Measurements from ENCODE around the gene PARD3.
"Not testable (repeated sequence)": the region's sequence is repeated elsewhere in the genome, so short reads cannot be mapped to it uniquely, and the experiment has no call there.

The PARD3 gene

DNA sequence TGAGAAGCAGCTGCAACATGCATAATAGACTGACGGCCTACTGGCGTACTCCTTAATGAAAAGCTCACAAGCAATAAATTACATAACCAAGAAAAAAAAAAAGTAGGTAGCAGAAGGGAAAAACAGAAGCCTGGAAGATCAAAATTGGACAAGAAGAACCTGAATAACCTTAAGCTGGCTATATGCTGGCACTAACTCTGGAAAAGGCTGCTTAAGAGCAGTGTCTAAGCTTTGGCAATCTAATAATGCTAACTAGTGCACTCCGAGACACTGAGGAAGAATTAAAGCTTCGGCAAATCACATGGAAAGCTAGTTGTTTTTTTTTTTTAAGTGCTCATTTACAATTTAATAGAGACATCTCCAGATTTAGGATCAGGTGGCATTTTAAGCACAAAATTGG is 441.9 kb downstream of the PARD3 start:
- H3K27ac ChIP-seq (ENCODE audit: low read depth, low read length, severe bottlenecking) = no peak overlapping the region
- no peaks in the 10 kb centered on the region for H3K9me3 ChIP-seq (ENCODE audit: control insufficient read depth, low read length)
- H3K36me3 ChIP-seq (ENCODE audit: control insufficient read depth, insufficient read depth, low read length) = peaks cover 13% of the 10 kb centered on the region
- H3K4me3 ChIP-seq (ENCODE audit: extremely low read depth, insufficient read depth, low read length, poor library complexity, severe bottlenecking) = no peak overlapping the region
- no peaks in the 10 kb centered on the region for H3K4me1 ChIP-seq (ENCODE audit: control insufficient read depth, insufficient read depth, low read length, poor library complexity, severe bottlenecking)
- no CpG with 5 or more reads among the region's 4 CpGs for WGBS, 2 experiments (ENCODE audit: insufficient coverage in 2 of 2)

DNA sequence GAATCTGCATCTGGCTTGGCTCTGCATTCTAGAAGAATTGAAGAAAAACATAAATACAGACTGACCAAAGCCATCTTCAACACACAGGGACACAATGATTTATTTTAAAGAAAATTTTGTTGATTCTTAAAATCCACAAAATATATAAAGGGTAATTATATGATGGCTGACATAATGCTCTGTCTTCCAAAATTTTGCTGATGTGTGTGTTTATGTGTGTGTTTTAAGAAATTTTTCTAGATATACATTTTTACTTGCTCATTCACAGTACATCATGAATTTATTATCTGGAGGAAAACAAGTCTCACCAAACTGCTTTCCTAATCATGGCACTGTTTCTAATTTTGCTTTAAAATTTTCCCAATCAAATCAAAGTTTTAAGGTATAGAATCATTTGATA is 442.6 kb downstream of the PARD3 start:
- Histone ChIP-seq H3K27ac (ENCODE audit: low read depth, low read length, severe bottlenecking) (no peak overlapping the region), H3K36me3 (ENCODE audit: control insufficient read depth, insufficient read depth, low read length) (peaks cover 13% of the 10 kb centered on the region), H3K9me3 (ENCODE audit: control insufficient read depth, low read length) (no peaks in the 10 kb centered on the region), H3K4me1 (ENCODE audit: control insufficient read depth, insufficient read depth, low read length, poor library complexity, severe bottlenecking) (no peaks in the 10 kb centered on the region), H3K4me3 (ENCODE audit: extremely low read depth, insufficient read depth, low read length, poor library complexity, severe bottlenecking) (no peak overlapping the region)

DNA sequence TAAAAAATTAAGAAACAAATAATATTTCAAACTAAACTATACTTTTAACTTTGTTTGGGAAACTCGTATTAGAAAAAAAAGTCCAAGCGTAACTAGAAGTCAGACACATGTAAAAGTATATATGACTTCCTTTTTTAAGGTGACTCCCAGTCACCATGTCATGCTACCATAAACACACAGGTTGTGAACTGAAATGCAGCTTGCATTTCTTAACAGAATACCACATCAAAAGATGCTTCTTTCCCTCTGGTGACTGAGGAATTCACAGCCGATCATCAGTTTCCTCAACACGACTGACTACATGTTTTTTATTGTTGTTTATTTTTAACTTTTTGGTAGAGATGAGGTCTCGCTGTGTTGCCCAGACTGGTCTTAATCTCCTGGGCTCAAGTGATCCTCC is 445.0 kb downstream of the PARD3 start:
- Histone ChIP-seq H3K36me3 (ENCODE audit: control insufficient read depth, insufficient read depth, low read length) (peaks cover 13% of the 10 kb centered on the region), H3K4me3 (ENCODE audit: extremely low read depth, insufficient read depth, low read length, poor library complexity, severe bottlenecking) (no peak overlapping the region), H3K27ac (ENCODE audit: low read depth, low read length, severe bottlenecking) (no peak overlapping the region), H3K9me3 (ENCODE audit: control insufficient read depth, low read length) (no peaks in the 10 kb centered on the region), H3K4me1 (ENCODE audit: control insufficient read depth, insufficient read depth, low read length, poor library complexity, severe bottlenecking) (no peaks in the 10 kb centered on the region)
- whole genome bisulfite sequencing, 2 experiments (ENCODE audit: insufficient coverage in 2 of 2) = 100% methylated on average over 1 to 2 of the region's 5 CpGs

DNA sequence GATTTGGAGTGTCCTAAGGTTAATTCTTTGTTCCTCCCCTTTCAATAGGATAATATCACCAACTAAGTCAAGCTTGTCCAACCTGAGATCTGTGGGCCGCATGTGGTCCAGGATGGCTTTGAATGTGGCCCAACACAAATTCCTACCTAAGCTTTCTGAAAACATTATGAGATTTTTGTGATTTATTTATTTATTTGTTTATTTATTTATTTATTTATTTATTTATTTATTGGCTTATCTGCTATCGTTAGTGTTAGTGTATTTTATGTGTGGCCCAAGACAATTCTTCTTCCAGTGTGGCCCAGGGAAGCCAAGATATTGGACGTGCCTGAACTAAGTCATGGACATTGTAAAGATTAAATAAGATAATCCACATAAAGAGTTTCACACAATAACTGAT is 446.0 kb downstream of the PARD3 start:
- Histone ChIP-seq H3K27ac (ENCODE audit: low read depth, low read length, severe bottlenecking) (no peak overlapping the region), H3K9me3 (ENCODE audit: control insufficient read depth, low read length) (no peaks in the 10 kb centered on the region), H3K36me3 (ENCODE audit: control insufficient read depth, insufficient read depth, low read length) (peaks cover 13% of the 10 kb centered on the region), H3K4me3 (ENCODE audit: extremely low read depth, insufficient read depth, low read length, poor library complexity, severe bottlenecking) (no peak overlapping the region), H3K4me1 (ENCODE audit: control insufficient read depth, insufficient read depth, low read length, poor library complexity, severe bottlenecking) (no peaks in the 10 kb centered on the region)
- no CpG with 5 or more reads among the region's 3 CpGs for WGBS, 2 experiments (ENCODE audit: insufficient coverage in 2 of 2)

DNA sequence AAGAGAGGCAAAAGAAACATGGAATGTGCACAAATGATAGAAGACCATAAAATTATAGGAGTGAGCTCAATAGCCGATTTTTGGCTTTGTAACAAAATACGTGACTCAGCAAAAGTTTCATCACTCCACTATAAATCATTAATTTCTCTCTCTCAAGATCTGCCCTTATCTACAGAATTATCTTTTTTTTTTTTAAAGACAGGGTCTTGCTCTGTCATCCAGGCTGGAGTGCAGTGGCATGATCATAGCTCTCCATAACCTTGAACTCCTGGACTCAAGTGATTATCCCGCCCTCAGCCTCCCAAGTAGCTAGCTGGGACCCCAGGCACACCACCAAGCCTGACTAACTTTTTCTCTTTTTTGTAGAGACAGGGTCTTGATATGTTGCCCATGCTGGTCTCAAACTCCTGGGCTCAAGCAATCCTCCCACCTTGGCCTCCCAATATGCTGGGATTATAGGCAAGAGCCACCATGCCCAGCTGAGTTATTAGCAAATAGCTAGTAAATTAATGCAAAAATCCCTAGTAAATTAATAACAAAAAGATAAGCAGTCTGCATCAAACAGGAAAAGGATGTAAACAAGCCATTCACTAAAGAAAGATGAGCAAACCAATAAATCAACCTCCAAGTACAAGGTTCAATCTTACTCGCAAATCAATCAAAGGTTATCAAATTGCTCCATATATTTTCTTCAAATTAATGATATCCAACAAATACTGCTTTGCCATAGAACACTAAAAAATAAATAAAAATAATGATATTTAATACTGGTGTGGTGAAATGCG is 450.7 kb downstream of the PARD3 start:
- 93 to 94% methylated on average over 3 to 4 of the region's 5 CpGs for WGBS, 2 experiments (ENCODE audit: insufficient coverage in 2 of 2)
- Histone ChIP-seq H3K27ac (ENCODE audit: low read depth, low read length, severe bottlenecking) (no peak overlapping the region), H3K36me3 (ENCODE audit: control insufficient read depth, insufficient read depth, low read length) (peaks cover 8% of the 10 kb centered on the region), H3K9me3 (ENCODE audit: control insufficient read depth, low read length) (no peaks in the 10 kb centered on the region), H3K4me1 (ENCODE audit: control insufficient read depth, insufficient read depth, low read length, poor library complexity, severe bottlenecking) (no peaks in the 10 kb centered on the region), H3K4me3 (ENCODE audit: extremely low read depth, insufficient read depth, low read length, poor library complexity, severe bottlenecking) (no peak overlapping the region)

DNA sequence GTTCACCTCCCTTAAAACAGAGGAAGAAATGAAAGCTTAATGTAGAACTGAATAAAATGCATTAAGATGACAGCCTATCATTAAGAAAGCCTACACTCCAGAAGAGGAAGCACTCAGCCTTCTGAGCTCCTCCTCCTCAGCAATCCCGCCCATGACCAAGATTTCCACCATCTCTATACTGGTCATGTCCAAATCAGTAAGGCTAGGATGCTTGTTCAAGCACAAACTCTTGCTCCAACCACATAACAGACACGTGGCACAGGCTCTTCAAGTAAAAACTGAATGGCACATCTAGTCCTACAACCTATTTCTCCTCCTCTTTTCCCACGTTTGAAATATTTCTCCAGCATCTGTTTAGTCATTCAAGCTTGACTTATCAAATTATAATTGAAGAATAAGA is 454.1 kb downstream of the PARD3 start:
- Histone ChIP-seq H3K36me3 (ENCODE audit: control insufficient read depth, insufficient read depth, low read length) (peaks cover 18% of the 10 kb centered on the region), H3K4me1 (ENCODE audit: control insufficient read depth, insufficient read depth, low read length, poor library complexity, severe bottlenecking) (no peaks in the 10 kb centered on the region), H3K27ac (ENCODE audit: low read depth, low read length, severe bottlenecking) (no peak overlapping the region), H3K4me3 (ENCODE audit: extremely low read depth, insufficient read depth, low read length, poor library complexity, severe bottlenecking) (no peak overlapping the region), H3K9me3 (ENCODE audit: control insufficient read depth, low read length) (no peaks in the 10 kb centered on the region)
- 92 to 96% methylated on average over 2 of the region's 3 CpGs for WGBS, 2 experiments (ENCODE audit: insufficient coverage in 2 of 2)

DNA sequence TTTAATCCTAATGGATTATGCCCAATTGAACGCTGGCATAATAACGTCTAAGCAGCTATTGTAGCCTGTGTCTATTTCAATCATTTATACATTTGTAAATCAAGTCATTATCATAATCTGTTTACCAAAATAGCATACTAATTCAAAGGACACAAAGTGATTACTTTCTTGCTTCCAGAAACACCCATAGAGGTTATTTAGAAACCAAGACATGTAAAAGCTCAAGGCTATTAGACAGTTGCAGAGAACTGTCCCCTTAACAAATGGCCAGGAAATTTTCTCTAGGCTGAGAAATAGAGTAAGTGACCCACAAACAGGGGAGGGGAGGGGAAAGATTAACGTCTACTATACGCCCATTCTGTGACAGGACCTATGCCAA is 455.7 kb downstream of the PARD3 start:
- Histone ChIP-seq H3K4me3 (ENCODE audit: extremely low read depth, insufficient read depth, low read length, poor library complexity, severe bottlenecking) (no peak overlapping the region), H3K27ac (ENCODE audit: low read depth, low read length, severe bottlenecking) (no peak overlapping the region), H3K36me3 (ENCODE audit: control insufficient read depth, insufficient read depth, low read length) (peaks cover 24% of the 10 kb centered on the region), H3K4me1 (ENCODE audit: control insufficient read depth, insufficient read depth, low read length, poor library complexity, severe bottlenecking) (no peaks in the 10 kb centered on the region), H3K9me3 (ENCODE audit: control insufficient read depth, low read length) (no peaks in the 10 kb centered on the region)
- 100% methylated on average over 2 of the region's 4 CpGs; no CpG with 5 or more reads in 1 of the 2 experiments for WGBS, 2 experiments (ENCODE audit: insufficient coverage in 2 of 2)

DNA sequence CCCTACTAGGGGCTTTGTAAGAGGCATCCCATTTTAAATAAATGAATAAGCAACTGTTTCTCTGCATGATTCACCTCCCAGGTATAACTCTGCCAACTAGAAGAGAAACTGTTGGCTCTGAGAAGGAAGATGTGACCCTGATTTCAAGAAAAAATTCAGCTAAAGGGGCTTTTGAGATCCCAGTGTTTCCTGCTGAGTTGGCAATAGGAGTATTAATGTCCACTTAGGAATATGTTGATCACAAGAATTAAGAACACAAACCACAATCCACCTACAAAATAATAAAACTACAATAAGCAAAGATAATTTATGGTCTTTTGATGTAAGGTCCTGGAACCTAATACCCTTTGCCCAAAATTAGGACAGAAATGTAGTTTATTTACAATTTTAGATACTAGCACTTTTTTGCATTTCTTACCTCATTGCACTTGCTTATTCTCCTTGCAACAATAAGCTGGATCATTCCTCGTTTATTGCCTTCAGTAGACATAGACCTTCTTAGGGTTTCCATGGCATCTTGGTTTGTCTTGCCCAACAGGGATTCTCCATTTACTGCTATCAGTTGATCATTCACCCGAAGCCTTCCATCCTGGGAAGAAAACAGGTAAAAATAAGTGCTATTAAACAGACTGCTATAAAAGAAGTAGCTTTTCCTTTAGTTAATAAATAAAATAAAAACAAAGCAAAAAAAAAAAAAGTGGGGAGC is 456.2 kb downstream of the PARD3 start:
- Histone ChIP-seq H3K36me3 (ENCODE audit: control insufficient read depth, insufficient read depth, low read length) (peaks cover 25% of the 10 kb centered on the region), H3K4me3 (ENCODE audit: extremely low read depth, insufficient read depth, low read length, poor library complexity, severe bottlenecking) (no peak overlapping the region), H3K27ac (ENCODE audit: low read depth, low read length, severe bottlenecking) (no peak overlapping the region), H3K4me1 (ENCODE audit: control insufficient read depth, insufficient read depth, low read length, poor library complexity, severe bottlenecking) (no peaks in the 10 kb centered on the region), H3K9me3 (ENCODE audit: control insufficient read depth, low read length) (no peaks in the 10 kb centered on the region)
- 80 to 100% methylated on average over 1 of the region's 2 CpGs for WGBS, 2 experiments (ENCODE audit: insufficient coverage in 2 of 2)

DNA sequence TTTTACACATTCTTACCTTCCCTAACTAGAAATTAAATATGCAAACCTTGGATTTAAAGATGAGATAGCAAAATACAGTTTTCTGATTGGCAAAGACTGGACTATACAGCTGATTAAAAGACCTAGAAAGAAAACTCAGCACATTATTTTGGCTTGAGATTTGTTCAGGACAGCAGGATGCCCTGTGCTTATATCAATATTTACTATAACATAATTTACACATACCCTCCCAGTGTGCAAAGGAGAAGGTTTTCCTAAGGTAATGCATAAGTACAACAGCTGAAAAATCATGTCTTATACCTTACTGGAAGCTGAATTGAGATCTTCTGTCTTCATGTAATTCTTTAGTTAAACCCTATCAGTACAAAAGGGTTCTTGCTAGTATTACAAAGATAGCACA is 458.6 kb downstream of the PARD3 start:
- H3K4me1 ChIP-seq (ENCODE audit: control insufficient read depth, insufficient read depth, low read length, poor library complexity, severe bottlenecking) = no peaks in the 10 kb centered on the region
- no peak overlapping the region for H3K27ac ChIP-seq (ENCODE audit: low read depth, low read length, severe bottlenecking)
- no peak overlapping the region for H3K4me3 ChIP-seq (ENCODE audit: extremely low read depth, insufficient read depth, low read length, poor library complexity, severe bottlenecking)
- H3K36me3 ChIP-seq (ENCODE audit: control insufficient read depth, insufficient read depth, low read length) = peaks cover 25% of the 10 kb centered on the region
- H3K9me3 ChIP-seq (ENCODE audit: control insufficient read depth, low read length) = no peaks in the 10 kb centered on the region

DNA sequence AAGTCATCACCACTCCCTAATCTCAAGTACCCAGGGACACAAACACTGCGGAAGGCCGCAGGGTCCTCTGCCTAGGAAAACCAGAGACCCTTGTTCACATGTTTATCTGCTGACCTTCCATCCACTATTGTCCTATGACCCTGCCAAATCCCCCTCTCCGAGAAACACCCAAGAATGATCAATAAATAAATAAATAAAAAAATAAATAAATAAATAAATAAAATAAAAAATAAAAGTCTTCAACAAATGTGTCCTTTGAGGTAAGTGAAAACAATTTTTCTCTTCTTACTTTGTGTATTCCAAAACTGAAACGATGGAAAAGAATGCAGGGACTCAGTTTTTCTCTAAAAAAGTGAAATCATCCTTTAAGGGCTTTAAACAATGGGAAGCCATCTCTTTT is 461.6 kb downstream of the PARD3 start:
- H3K9me3 ChIP-seq (ENCODE audit: control insufficient read depth, low read length); H3K27ac ChIP-seq (ENCODE audit: low read depth, low read length, severe bottlenecking); H3K4me3 ChIP-seq (ENCODE audit: extremely low read depth, insufficient read depth, low read length, poor library complexity, severe bottlenecking); H3K4me1 ChIP-seq (ENCODE audit: control insufficient read depth, insufficient read depth, low read length, poor library complexity, severe bottlenecking): not testable (repeated sequence)
- peaks cover 18% of the 10 kb centered on the region for H3K36me3 ChIP-seq (ENCODE audit: control insufficient read depth, insufficient read depth, low read length)
- 100% methylated on average over 2 of the region's 4 CpGs; no CpG with 5 or more reads in 1 of the 2 experiments for WGBS, 2 experiments (ENCODE audit: insufficient coverage in 2 of 2)

DNA sequence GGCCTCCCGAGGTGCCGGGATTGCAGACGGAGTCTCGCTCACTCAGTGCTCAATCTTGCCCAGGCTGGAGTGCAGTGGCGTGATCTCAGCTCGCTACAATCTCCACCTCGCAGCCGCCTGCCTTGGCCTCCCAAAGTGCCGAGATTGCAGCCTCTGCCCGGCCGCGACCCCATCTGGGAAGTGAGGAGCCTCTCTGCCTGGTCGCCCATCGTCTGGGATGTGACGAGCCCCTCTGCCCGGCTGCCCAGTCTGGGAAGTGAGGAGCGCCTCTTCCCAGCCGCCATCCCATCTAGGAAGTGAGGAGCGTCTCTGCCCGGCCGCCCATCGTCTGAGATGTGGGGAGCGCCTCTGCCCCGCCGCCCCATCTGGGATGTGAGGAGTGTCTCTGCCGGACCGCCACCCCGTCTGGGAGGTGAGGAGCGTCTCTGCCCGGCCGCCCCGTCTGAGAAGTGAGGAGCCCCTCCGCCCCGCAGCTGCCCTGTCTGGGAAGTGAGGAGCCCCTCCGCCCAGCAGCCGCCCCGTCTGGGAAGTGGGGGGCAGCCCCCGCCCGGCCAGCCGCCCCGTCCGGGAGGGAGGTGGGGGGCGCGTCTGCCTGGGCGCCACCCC is 462.4 kb downstream of the PARD3 start:
- not testable (repeated sequence) for H3K27ac ChIP-seq (ENCODE audit: low read depth, low read length, severe bottlenecking); H3K4me3 ChIP-seq (ENCODE audit: extremely low read depth, insufficient read depth, low read length, poor library complexity, severe bottlenecking); H3K4me1 ChIP-seq (ENCODE audit: control insufficient read depth, insufficient read depth, low read length, poor library complexity, severe bottlenecking); H3K9me3 ChIP-seq (ENCODE audit: control insufficient read depth, low read length)
- peaks cover 18% of the 10 kb centered on the region for H3K36me3 ChIP-seq (ENCODE audit: control insufficient read depth, insufficient read depth, low read length)
- WGBS, 2 experiments (ENCODE audit: insufficient coverage in 2 of 2) = 95 to 97% methylated on average over 20 to 29 of the region's 45 CpGs
